ENCODE data around the gene ELOB. TPM values are rescaled to one million over a fixed set of nuclear protein-coding genes. Genes with fewer than 3 reads are reported as not detected.

Gene ELOB
- polyA plus RNA-seq, 1 experiment: 146 TPM

GRCh38 chr16:2822496-2822895 lies 45.4 kb upstream of the ELOB start:
- TF ChIP-seq CTCF (IDR thresholded peaks at IDR 0.05; ENCODE audit: low read depth, low read length): no peak
- CTCF ChIA-PET: interaction anchor here (1.1 to 1.2 kb wide), 2 partner anchors 17 to 105 kb away, joined by 4 read pairs; no protein-coding TSS in a partner anchor
- Histone ChIP-seq H3K9me3 (ENCODE audit: control insufficient read depth, insufficient read depth, low read length) (peaks cover 3% of the 10 kb centered on the region; the same call in 1 of the 2 replicates), H3K27ac (ENCODE audit: low read depth, low read length) (no peak overlapping the region), H3K27me3 (ENCODE audit: control insufficient read depth, insufficient read depth, low read length) (peaks cover 36% of the 10 kb centered on the region), H3K4me3 (ENCODE audit: low read depth, low read length) (no peak overlapping the region)
- POLR2A ChIA-PET: no interaction called here
- no peak for DNase-seq (ENCODE audit: low read depth, low spot score)

- no peak for TF ChIP-seq CTCF (IDR thresholded peaks at IDR 0.05; ENCODE audit: low read depth, low read length)
- H3K9me3 ChIP-seq (ENCODE audit: control insufficient read depth, insufficient read depth, low read length): peaks cover 4% of the 10 kb centered on the region; the same call in 1 of the 2 replicates
- DNase-seq (ENCODE audit: low read depth, low spot score): no peak
- no peak overlapping the region for H3K4me3 ChIP-seq (ENCODE audit: low read depth, low read length)
- CTCF ChIA-PET: interaction anchor here (1.1 to 1.2 kb wide), 2 partner anchors 17 to 105 kb away, joined by 4 read pairs; no protein-coding TSS in a partner anchor
- no peak overlapping the region for H3K27ac ChIP-seq (ENCODE audit: low read depth, low read length)
- peaks cover 36% of the 10 kb centered on the region for H3K27me3 ChIP-seq (ENCODE audit: control insufficient read depth, insufficient read depth, low read length)
- POLR2A ChIA-PET: no interaction called here
These were observed 45.0 kb upstream of the ELOB start for GRCh38 chr16:2822158-2822495.

GRCh38 chr16:2821487-2822157 lies 44.5 kb upstream of the ELOB start:
- no peak overlapping the region for H3K27ac ChIP-seq (ENCODE audit: low read depth, low read length)
- POLR2A ChIA-PET: no interaction called here
- H3K27me3 ChIP-seq (ENCODE audit: control insufficient read depth, insufficient read depth, low read length): peaks cover 36% of the 10 kb centered on the region
- DNase-seq (ENCODE audit: low read depth, low spot score): no peak
- no peak overlapping the region for H3K4me3 ChIP-seq (ENCODE audit: low read depth, low read length)
- CTCF ChIA-PET: interaction anchor here (0.5 to 1.2 kb wide), 3 partner anchors 18 to 105 kb away, joined by 4 read pairs; no protein-coding TSS in a partner anchor
- TF ChIP-seq CTCF (IDR thresholded peaks at IDR 0.05; ENCODE audit: low read depth, low read length): no peak
- H3K9me3 ChIP-seq (ENCODE audit: control insufficient read depth, insufficient read depth, low read length): peaks cover 4% of the 10 kb centered on the region; the same call in 1 of the 2 replicates

- DNase-seq (ENCODE audit: low read depth, low spot score): no peak
- Histone ChIP-seq H3K9me3 (ENCODE audit: control insufficient read depth, insufficient read depth, low read length) (peaks cover 4% of the 10 kb centered on the region; the same call in 1 of the 2 replicates), H3K27me3 (ENCODE audit: control insufficient read depth, insufficient read depth, low read length) (peaks cover 36% of the 10 kb centered on the region), H3K4me3 (ENCODE audit: low read depth, low read length) (no peak overlapping the region), H3K27ac (ENCODE audit: low read depth, low read length) (no peak overlapping the region)
- ChIA-PET CTCF (interaction anchor here (0.5 kb wide), 1 partner anchor 54 kb away, joined by 4 read pairs; no protein-coding TSS in a partner anchor), POLR2A (no interaction called here)
- TF ChIP-seq CTCF (IDR thresholded peaks at IDR 0.05; ENCODE audit: low read depth, low read length): no peak
These were observed 43.9 kb upstream of the ELOB start for GRCh38 chr16:2820836-2821486.

Measured in AG04450 (cell line).